DND-41 (cell line): ENCODE results near the gene FDCSP.

Source experiments
- ATAC-seq: fragments of 200-7000 bp; cut with Tn5 transposase; 3 replicates; pipeline ENCODE4 v1.9.1; 2021; ENCODE audit warnings: low read depth; ENCODE audit not compliant: insufficient read depth
- DNase-seq: peaks from one replicate; pipeline ENCODE4 v3.0.0-alpha.2; 2020
- H2AFZ ChIP-seq: 2 replicates; pipeline ENCODE4 v1.6.0; 2012; ENCODE audit warnings: low read depth, low read length
- H3K27ac ChIP-seq: 2 replicates; pipeline ENCODE4 v1.5.1; 2012; ENCODE audit warnings: low read length, inconsistent platforms
- H3K27me3 ChIP-seq: fragments of 200-600 bp; sonication (generic); 2 replicates; pipeline ENCODE4 v1.6.0; 2012; ENCODE audit warnings: low read length, mild to moderate bottlenecking, inconsistent platforms; ENCODE audit not compliant: insufficient read depth, poor library complexity
- H3K36me3 ChIP-seq: 2 replicates; pipeline ENCODE4 v1.5.1; 2012; ENCODE audit warnings: low read length, inconsistent platforms; ENCODE audit not compliant: insufficient read depth
- H3K4me1 ChIP-seq: 2 replicates; pipeline ENCODE4 v1.5.1; 2012; ENCODE audit warnings: mild to moderate bottlenecking, low read length; ENCODE audit not compliant: insufficient read depth
- H3K4me2 ChIP-seq: 2 replicates; pipeline ENCODE4 v1.6.0; 2012; ENCODE audit warnings: mild to moderate bottlenecking, moderate library complexity, low read length, inconsistent platforms; ENCODE audit not compliant: insufficient read depth
- H3K4me3 ChIP-seq, 2 experiments: fragments of 200-600 bp in 1 of 2; shearing (Covaris generic) in 1 of 2; 2 replicates each; pipeline ENCODE4 v1.5.1; 2012 to 2016; ENCODE audit warnings: inconsistent platforms in 2 of 2, low read length in 2 of 2, mild to moderate bottlenecking in 2 of 2, low read depth in 1 of 2, moderate library complexity in 1 of 2
- H3K79me2 ChIP-seq: 2 replicates; pipeline ENCODE4 v1.6.0; 2012; ENCODE audit warnings: low read length, inconsistent platforms; ENCODE audit not compliant: insufficient read depth
- H3K9ac ChIP-seq: 2 replicates; pipeline ENCODE4 v1.6.0; 2012; ENCODE audit warnings: low read depth, mild to moderate bottlenecking, inconsistent platforms, low read length, moderate library complexity
- H3K9me3 ChIP-seq: 2 replicates; pipeline ENCODE4 v1.5.1; 2012; ENCODE audit warnings: low read length, moderate library complexity, mild to moderate bottlenecking, inconsistent platforms; ENCODE audit not compliant: insufficient read depth, severe bottlenecking
- H4K20me1 ChIP-seq: 2 replicates; pipeline ENCODE4 v1.6.0; 2012; ENCODE audit warnings: low read length; ENCODE audit not compliant: insufficient read depth
- EZH2 ChIP-seq: IDR thresholded peaks from 3 replicates; pipeline ENCODE4 v1.6.1; 2012; ENCODE audit warnings: borderline replicate concordance, low read depth, mild to moderate bottlenecking, moderate library complexity, low read length, inconsistent platforms; ENCODE audit not compliant: severe bottlenecking
- TF ChIP-seq, protein P1 (sequence below): IDR thresholded peaks from 2 replicates; pipeline ENCODE4 v1.5.1; 2012; ENCODE audit warnings: borderline replicate concordance, low read length, moderate library complexity, mild to moderate bottlenecking; ENCODE audit not compliant: poor library complexity, severe bottlenecking; ENCODE audit errors: extremely low read depth

The FDCSP gene

DNA sequence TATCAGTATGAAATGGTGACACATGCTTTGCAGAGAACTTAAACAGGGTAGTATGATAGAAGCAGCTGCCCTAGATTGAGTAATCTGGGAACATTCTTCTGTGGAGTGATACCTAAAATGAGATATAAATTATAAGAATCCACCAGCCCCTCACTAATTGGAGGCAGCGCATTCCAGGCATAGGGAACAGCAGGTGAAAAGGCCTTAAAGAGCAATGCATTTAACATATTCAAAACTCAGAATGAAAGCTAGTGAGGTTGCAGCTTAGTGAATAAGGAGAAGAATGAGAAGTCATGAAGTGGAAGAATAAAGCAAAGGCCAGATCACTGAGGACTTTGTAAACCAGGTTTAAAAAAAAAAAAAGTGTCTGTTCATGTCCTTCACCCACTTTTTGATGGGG is 35.3 kb upstream of the FDCSP start:
- Histone ChIP-seq H4K20me1 (no peaks in the 10 kb centered on the region), H3K4me1 (no peaks in the 10 kb centered on the region), H3K9me3 (no peaks in the 10 kb centered on the region), H3K36me3 (no peaks in the 10 kb centered on the region), H2AFZ (no peak overlapping the region), H3K9ac (no peak overlapping the region), H3K79me2 (no peaks in the 10 kb centered on the region), H3K4me2 (no peak overlapping the region), H3K27me3 (peaks cover 6% of the 10 kb centered on the region), H3K4me3 (no peak overlapping the region), H3K27ac (no peak overlapping the region)
- ATAC-seq (no peak), DNase-seq (no peak)
- no peak for TF ChIP-seq EZH2
- TF ChIP-seq, protein P1, sequence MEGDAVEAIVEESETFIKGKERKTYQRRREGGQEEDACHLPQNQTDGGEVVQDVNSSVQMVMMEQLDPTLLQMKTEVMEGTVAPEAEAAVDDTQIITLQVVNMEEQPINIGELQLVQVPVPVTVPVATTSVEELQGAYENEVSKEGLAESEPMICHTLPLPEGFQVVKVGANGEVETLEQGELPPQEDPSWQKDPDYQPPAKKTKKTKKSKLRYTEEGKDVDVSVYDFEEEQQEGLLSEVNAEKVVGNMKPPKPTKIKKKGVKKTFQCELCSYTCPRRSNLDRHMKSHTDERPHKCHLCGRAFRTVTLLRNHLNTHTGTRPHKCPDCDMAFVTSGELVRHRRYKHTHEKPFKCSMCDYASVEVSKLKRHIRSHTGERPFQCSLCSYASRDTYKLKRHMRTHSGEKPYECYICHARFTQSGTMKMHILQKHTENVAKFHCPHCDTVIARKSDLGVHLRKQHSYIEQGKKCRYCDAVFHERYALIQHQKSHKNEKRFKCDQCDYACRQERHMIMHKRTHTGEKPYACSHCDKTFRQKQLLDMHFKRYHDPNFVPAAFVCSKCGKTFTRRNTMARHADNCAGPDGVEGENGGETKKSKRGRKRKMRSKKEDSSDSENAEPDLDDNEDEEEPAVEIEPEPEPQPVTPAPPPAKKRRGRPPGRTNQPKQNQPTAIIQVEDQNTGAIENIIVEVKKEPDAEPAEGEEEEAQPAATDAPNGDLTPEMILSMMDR = no peak

DNA sequence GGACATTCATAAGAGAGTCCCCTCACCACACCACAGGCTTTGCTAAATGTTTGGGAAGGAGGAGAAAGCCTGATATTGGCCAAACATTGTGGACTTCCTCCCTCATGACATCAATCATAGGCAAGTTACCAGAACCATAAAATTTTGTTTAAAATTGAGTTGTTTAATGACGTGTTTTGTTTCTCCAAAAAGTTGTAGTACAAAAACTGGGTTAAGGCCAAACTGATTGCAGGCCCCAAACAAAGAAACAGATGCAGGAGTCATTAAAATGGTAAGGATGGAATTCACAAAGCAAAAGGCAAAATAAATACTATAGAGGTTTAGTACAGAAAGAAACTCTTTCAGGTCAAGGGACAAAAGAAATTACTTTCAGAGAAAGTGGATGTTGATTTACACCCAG is 34.3 kb upstream of the FDCSP start:
- TF ChIP-seq, protein P1 = no peak
- no peak for TF ChIP-seq EZH2
- DNase-seq = no peak
- no peaks in the 10 kb centered on the region for H3K4me1 ChIP-seq
- H3K27ac ChIP-seq = no peak overlapping the region
- peaks cover 6% of the 10 kb centered on the region for H3K27me3 ChIP-seq
- no peaks in the 10 kb centered on the region for H3K36me3 ChIP-seq
- H3K79me2 ChIP-seq = no peaks in the 10 kb centered on the region
- no peak overlapping the region for H3K4me2 ChIP-seq
- H2AFZ ChIP-seq = no peak overlapping the region
- no peak overlapping the region for H3K9ac ChIP-seq
- H3K4me3 ChIP-seq = no peak overlapping the region
- no peak for ATAC-seq
- H3K9me3 ChIP-seq = no peaks in the 10 kb centered on the region
- H4K20me1 ChIP-seq = no peaks in the 10 kb centered on the region

DNA sequence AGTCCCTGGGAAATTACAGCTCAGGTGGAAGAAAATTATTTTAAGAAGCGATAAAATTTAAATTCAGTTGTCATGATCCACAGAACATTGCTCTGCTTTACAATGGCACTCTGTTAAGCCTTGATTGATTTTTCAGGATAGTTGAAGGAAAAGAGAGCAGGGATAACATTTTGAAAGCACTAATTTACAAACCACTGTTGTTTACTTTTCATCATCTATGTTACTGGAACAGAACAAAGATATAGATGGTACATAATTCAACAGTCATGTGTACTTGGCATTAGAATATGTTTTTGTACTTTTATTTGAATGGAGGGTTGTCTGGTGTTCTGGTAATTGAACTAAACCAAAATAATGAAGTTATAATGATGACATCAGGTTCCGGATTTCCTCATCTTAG is 33.0 kb upstream of the FDCSP start:
- TF ChIP-seq, protein P1 = no peak
- TF ChIP-seq EZH2 = no peak
- H3K4me2 ChIP-seq = no peak overlapping the region
- no peaks in the 10 kb centered on the region for H3K9me3 ChIP-seq
- no peaks in the 10 kb centered on the region for H4K20me1 ChIP-seq
- H3K4me1 ChIP-seq = no peaks in the 10 kb centered on the region
- no peaks in the 10 kb centered on the region for H3K79me2 ChIP-seq
- peaks cover 10% of the 10 kb centered on the region for H3K27me3 ChIP-seq
- no peak overlapping the region for H3K27ac ChIP-seq
- DNase-seq (no peak), ATAC-seq (no peak)
- no peak overlapping the region for H3K4me3 ChIP-seq
- no peak overlapping the region for H3K9ac ChIP-seq
- no peaks in the 10 kb centered on the region for H3K36me3 ChIP-seq
- no peak overlapping the region for H2AFZ ChIP-seq

DNA sequence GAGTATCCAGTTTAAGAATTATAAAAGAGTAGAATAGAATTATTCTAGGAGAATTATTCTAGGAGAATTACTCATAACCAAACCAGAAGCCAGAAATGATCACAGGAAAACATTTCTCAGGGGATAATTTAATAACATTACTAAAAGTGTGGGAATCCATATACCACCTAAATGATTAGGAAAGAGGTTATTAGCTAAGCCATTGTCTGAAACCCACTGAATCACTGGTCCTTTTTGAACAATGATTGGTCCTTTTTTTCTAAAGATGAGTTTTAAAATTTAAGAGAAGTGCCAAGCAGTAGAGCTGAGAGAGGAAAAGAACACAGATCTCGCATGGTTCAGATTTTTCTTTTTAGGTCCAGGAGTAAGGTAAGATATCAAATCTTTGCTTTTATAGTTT is 30.5 kb upstream of the FDCSP start, which contains the start of gene ODAM:
TSS of gene ODAM (plus strand) at position 301 of the 400 bp plus-strand sequence. CDS start 819 bp downstream, outside the sequence.
- Histone ChIP-seq H3K79me2 (no peaks in the 10 kb centered on the region), H3K9ac (no peak within 1 kb of the TSS), H3K9me3 (no peaks in the 10 kb centered on the region), H3K4me1 (no peaks in the 10 kb centered on the region), H3K27ac (no peak within 1 kb of the TSS), H3K36me3 (no peaks in the 10 kb centered on the region), H3K4me3 (no peak within 1 kb of the TSS), H2AFZ (no peak within 1 kb of the TSS), H4K20me1 (no peaks in the 10 kb centered on the region), H3K4me2 (no peak within 1 kb of the TSS), H3K27me3 (peaks cover 10% of the 10 kb centered on the region)
- ATAC-seq (no peak), DNase-seq (no peak)
- no peak for TF ChIP-seq EZH2
- TF ChIP-seq, protein P1 = no peak
